Fibroblast of skin of right quadriceps (primary cell): ENCODE measurements around the gene DNAH8.

Experiments used
- DNase-seq: peaks from one replicate; pipeline ENCODE4 v3.0.0-alpha.2; 2013

DNAH8 gene

GRCh38 chr6:38797391-38797790 lies 82.3 kb downstream of the DNAH8 start:
- DNase-seq, result no peak

DNA sequence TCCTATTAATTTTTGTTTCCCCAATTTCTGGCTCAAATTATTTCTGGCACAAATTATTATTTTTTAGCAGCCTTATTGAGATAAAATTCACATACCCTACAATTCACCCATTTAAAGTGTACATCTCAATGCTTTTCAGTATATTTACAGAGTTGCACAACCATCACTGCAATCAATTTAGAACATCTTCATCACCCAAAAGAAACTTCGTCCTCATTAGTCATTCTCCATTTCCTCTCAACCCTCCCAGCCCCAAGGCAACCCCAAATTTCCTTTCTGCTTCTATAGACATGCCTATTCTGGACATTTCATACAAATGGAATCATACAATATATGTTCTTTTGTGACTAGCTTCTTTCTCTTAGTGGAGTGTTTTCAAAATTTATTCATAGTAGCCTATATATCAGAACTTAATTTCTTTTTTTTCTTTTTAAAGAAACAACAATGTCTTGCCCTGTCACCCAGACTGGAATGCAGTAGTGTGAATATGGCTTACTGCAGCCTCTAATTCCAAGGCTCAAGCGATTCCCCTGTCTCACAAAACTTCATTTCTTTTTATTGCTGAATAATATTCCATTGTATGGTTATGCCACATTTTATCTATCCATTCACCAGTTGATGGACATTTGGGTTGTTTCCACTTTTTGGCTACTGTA lies 84.5 kb downstream of the DNAH8 start:
- DNase-seq, result no peak

GRCh38 chr6:38801305-38801704 lies 86.2 kb downstream of the DNAH8 start:
- DNase-seq, result no peak

DNA sequence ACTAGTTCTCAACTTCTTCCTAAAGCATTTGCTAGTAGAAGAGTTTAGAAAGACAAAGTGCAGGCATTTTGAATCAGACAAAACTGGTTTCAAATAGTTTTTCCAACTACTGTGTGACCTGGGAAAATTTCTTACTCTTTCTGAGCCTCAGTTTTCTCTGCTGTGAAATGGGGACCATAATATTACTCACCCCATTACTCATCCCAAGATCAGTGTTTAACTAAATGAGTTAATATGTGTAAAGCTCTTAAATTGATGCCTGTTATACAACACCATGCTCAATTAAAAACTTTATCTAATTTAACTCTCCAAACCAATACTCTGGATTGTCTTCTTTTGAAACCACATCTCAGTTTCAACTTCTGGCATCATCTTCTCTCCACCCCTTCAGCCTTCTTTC lies 87.4 kb downstream of the DNAH8 start:
- DNase-seq, result no peak

DNA sequence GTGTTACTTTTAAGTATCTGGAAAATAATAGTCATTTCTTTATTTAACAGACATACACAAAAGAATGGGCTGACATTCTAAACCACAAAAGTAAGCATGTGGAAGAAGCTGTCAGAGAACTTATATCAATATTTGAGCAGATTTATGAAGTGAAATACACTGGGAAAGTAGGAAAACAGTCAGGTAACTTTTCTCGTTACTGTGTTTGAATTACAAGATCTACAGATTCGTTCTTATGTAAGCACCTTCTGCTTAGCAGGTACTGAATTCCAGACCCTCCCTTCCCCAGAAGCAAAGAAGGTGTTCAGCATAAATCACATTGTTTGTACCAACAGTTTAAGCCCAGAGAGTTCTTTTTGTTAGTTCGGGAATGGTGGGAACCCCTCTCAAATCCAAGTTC lies 88.0 kb downstream of the DNAH8 start:
- DNase-seq, result no peak

GRCh38 chr6:38804358-38804757 lies 89.2 kb downstream of the DNAH8 start:
- no peak for DNase-seq

- DNase-seq, result no peak
Observed at GRCh38 chr6:38805127-38805655, 90.1 kb downstream of the DNAH8 start.

- DNase-seq, result no peak
Observed at GRCh38 chr6:38805692-38806091, 90.6 kb downstream of the DNAH8 start.

DNA sequence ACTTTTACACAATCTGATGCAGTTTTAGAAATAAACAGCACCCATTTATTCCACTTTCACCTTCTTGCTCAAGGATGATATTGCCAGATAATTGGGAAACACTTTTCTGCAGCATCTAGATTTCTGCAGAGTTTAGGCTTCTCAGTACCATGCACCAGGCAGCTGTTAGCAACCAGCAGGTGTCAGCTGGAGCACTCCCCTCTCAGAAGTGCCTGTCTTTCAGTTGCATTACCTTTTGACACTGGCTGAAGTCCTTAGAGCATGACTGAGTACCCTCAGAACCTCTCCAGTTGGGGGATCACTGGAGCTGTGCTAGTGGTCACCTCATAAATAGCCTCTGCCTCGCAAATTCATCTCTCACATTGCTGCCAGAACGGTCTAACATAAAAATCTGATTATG lies 91.2 kb downstream of the DNAH8 start:
- DNase-seq, result no peak

DNA sequence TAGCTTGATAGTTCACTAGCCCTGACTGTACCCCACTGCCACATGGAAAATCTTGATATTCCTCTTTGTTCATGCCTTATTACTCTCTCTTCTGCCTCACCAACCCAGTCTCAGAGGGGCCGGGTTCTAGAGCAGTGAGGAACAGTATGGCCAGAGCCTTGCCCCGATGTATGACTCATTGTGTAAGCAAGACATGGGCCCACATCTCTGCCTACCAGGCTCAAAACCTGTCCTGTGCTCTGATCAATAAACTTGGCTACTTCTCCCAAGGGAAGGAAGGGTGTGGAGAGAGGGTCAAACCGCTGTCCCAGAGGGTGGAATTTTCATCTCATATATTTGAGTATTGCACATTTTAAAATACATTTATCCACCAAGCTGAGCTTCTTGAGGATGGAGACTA lies 91.7 kb downstream of the DNAH8 start:
- no peak for DNase-seq

GRCh38 chr6:38808039-38808438 lies 92.9 kb downstream of the DNAH8 start:
- no peak for DNase-seq

- no peak for DNase-seq
Observed at GRCh38 chr6:38813041-38813823, 98.1 kb downstream of the DNAH8 start.

DNA sequence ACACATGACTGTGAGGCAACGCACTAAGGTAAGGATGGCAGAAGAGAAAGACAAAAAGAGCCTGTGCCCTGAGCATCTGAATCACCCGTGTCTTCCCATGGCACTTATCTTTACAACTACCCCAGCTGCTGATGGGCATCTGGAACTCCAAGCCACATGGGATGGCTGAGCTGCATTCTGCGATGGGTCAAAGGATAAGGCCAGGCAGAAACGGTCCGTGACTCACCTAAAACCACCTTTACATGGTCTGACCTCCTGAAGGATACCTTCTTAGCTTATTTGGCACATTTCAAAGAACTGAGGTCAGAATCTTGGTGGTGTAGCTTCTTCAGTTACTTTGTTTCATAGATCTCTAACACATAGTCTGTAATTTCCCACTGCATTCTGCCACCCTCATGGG lies 99.7 kb downstream of the DNAH8 start:
- DNase-seq, result no peak

GRCh38 chr6:38815250-38815649 lies 100.1 kb downstream of the DNAH8 start:
- DNase-seq, result no peak

GRCh38 chr6:38818691-38819090 lies 103.6 kb downstream of the DNAH8 start:
- DNase-seq, result no peak

DNA sequence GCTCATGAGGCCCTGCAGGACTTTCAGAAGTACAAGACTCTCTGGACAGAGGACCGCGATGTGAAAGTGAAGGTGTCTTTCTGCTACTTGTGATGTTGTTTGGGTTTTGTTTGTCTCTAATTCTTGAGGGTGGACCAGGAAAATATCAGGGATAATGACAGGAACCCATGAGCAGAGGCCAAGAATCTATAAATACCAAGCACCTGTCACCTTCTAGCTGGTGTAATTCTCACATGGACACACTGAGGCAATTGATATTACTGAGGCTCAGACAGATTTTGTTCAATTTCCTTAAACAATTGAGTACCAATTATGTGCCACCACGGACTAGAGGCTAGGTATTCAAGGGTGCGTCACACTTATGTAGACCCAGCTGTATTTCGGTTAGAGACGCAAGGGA lies 107.9 kb downstream of the DNAH8 start:
- no peak for DNase-seq

DNA sequence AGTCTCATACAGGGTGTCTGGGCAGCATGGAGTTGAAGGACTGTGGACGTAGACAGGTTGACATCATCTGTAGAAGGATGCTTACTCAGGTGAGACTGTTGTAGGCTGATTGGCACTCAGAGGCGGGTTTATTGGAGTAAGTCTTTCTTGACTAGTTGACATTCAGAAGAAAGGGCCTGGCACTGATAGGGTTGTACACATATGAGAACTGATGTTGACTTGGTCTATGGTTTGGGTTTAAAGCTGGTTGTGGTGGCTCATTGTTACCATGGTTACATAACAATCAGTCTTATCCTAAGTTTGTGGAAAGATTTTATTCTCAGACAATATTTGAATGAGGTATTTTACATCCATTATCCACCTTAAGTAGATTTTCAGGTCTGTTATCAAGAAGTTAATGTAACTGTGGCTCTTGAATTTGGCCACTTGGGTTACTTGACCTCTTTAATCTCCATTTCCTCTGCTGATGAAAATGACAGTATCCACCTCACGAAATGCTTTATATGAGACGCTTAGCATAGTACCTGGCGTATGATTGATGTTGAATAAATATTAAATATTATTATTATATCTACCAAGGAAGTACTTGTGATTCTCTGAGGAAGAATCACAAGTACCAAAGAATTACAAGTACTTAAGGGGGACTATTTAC lies 109.3 kb downstream of the DNAH8 start:
- no peak for DNase-seq

DNA sequence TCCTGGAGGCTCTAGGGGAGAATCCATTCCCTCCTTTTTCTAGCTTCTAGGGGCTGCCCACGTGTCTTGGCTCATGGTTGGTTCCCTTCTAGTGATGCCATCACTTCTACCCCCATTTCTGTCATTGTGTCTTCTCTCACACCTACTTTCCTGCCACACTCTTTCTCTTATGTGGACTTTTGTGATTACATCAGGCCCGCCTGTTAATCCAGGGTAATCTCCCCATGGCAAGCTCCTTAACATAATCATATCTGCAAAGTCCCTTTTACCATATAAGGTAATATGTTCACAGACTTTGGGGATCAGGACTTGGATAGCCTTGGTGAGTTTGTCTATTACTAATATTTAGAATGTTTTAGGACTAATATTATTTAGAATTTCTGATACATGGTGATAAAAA lies 111.9 kb downstream of the DNAH8 start:
- no peak for DNase-seq

DNA sequence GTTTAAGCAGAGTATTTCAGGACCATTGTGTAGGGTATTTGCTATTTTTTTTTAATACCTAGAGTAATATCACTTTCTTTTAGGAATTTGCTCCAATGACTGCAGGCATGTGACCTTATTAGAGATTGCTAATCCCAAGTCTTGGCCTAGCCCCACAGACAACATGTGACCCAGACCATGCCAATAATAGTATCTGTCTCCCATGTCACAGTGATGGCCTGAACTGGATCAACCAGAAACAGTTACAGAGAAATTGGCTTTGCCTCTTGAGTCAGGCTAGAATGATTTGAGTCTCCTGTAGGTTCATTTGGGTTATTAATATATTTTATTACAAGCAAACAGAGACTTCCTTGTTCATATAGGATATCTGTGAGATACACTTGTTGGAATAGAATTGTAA lies 116.8 kb downstream of the DNAH8 start:
- no peak for DNase-seq

DNA sequence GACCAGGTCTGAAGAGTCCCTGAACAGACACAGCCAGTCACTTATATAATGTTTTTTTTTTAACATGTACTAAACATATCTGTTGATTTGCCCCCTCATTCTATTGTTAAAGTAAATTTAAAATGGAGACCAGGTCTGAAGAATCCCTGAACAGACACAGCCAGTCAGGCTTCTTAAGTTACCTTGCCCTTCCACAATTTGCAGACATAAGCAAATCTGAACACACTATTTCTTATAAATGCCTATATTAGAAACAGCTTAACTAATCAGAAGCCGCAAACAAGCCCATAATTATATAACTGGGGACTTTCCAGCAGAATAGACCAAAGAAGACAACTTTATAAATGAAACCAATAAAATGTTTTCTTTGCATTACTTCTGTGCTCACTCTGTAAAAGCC lies 118.2 kb downstream of the DNAH8 start:
- DNase-seq, result no peak

DNA sequence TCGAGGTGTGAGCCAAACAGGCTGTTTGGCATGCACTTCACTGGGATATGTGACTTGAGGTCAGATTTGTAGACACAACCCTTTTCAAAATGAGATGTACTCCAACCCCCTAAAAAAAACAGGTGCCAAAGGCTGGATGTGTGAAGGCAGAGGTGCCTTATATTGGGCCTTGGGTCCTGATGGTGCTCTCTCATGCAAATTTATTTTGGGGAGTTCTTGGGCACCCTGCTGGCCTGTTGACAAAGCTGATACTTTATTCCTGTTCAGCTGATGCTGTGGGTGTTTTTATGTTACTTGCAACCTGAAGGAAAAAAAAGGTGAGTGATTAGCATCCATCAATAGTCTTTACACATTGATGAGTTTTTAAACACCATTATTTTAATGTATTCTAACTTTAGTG lies 121.5 kb downstream of the DNAH8 start:
- DNase-seq, result no peak

DNA sequence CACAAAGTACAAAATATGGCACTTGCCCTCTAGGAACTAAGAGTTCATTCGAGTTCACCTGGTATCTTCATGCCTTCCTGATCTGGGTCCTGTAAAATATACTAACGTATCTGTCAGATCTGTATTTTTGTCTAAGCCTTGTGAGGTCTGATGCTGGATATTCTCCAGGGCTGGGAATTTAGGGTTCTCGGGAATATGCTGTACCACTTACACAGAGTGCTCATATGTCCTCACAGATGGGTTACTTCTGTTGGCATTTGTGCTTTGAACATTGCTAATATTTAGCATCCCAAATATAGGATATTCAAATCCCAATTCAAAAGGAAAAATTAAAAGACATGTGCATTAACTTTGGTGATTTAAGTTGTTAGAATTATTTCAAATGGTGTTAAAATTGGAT lies 122.0 kb downstream of the DNAH8 start:
- DNase-seq, result no peak

DNA sequence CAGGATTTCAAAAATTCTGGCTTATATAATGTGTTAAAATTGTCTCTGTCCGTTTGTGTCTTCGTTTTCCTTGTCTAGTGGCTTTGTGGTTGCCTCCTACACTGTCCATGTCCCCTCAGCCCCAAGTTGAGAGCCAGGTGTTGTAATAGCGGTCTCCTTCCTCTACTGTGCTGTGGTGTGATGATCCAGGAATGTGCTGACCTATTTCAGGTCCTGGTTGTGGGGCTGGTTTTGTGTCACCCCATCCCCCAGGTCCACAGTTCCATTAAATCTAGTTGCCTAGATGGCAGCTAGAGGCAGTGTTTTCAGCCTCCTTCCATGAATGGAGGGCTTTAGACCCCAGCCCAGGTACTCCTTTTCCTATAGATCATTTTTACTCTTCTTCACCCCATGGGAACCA lies 128.7 kb downstream of the DNAH8 start:
- DNase-seq, result no peak

DNA sequence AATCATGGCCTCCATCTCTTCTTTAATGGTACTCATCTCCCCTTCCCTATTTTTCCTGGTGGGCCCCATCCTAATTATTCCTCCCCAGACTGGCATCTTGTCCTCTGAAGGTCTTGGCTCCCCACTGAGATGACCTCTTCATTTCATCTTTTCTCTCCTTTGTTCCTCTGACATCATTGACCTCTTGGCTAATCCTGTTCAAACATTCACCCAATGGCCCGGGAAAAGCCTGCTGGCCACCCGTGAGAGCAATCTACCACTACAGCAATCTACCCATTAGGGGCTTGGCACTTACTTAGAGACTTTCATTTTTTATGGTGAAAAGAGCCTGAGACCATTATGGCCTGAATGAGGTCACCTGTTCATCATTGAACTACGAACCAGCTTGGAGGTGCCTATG lies 130.8 kb downstream of the DNAH8 start:
- DNase-seq, result no peak
